NT2/D1 (cell line): ENCODE results near the gene TMEM115.
"Not testable (repeated sequence)": the region's sequence is repeated elsewhere in the genome, so short reads cannot be mapped to it uniquely, and the experiment has no call there.

ENCODE experiments used
- DNase-seq: peaks from one replicate; pipeline ENCODE4 v3.0.0-alpha.2; 2011; ENCODE audit warnings: low read depth, low spot score
- H3K27me3 ChIP-seq: 2 replicates; pipeline ENCODE4 v1.6.0; 2011; ENCODE audit warnings: mild to moderate bottlenecking; ENCODE audit not compliant: insufficient read length, insufficient read depth
- H3K36me3 ChIP-seq: 2 replicates; pipeline ENCODE4 v1.6.1; 2011; ENCODE audit warnings: mild to moderate bottlenecking, low read length, mixed read lengths; ENCODE audit not compliant: insufficient read depth, insufficient read length
- H3K4me1 ChIP-seq: 2 replicates; pipeline ENCODE4 v1.5.1; 2011; ENCODE audit not compliant: insufficient read depth, insufficient read length
- H3K4me3 ChIP-seq: 2 replicates; pipeline ENCODE4 v1.5.1; 2011; ENCODE audit warnings: low read depth; ENCODE audit not compliant: insufficient read length
- H3K9ac ChIP-seq: 2 replicates; pipeline ENCODE4 v1.6.0; 2011; ENCODE audit warnings: low read depth; ENCODE audit not compliant: insufficient read length
- H3K9me3 ChIP-seq: 2 replicates; pipeline ENCODE4 v1.5.1; 2011; ENCODE audit warnings: mild to moderate bottlenecking, low read length; ENCODE audit not compliant: insufficient read depth
- SUZ12 ChIP-seq: IDR thresholded peaks from 2 replicates; pipeline ENCODE4 v1.6.1; 2011; ENCODE audit not compliant: insufficient read length, insufficient read depth; ENCODE audit errors: extremely low read depth
- YY1 ChIP-seq: IDR thresholded peaks from 2 replicates; pipeline ENCODE4 v1.6.1; 2011; ENCODE audit not compliant: insufficient read length, insufficient read depth
- ZNF274 ChIP-seq: IDR thresholded peaks from 2 replicates; pipeline ENCODE4 v1.6.1; 2011; ENCODE audit warnings: mild to moderate bottlenecking, low read depth, low read length

The TMEM115 gene

DNA sequence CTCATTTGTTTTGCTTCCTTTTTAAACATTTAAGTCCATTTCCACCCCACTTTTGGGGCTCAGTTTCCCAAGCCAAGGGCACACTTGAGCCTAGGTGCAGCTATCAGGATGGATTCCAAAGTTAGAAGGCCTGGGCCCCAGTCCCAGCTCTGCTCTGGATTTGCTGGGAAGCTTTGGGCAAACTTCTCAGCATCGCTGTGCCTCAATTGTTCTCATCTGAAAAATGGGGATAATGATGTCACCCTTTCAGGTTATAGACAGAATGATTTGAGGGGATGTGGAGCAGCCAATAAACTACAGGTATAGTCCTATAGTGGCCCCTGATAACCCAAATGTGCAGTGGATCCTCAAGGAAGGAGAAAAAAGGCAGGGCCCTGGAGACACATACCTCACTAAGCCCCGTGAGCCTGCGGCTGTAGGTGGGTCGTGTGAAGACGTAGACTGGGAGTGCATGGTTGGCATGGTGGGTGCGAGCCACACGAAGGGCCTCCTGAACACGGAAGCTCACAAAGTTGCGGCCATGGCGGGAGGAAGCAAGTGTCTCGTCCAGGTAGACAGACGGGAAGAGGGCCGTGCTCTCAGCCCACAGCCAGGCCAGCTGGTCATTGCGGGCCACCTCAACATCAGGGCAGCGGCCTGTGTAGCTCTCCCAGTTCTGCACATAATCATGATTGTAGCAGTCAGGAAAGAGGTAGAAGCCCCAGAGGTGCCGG is 40.0 kb downstream of the TMEM115 start:
- peaks cover 58% of the 10 kb centered on the region for H3K4me1 ChIP-seq
- H3K27me3 ChIP-seq = no peaks in the 10 kb centered on the region
- peak overlapping the region; percentile 99 for H3K9ac ChIP-seq
- no peak for TF ChIP-seq SUZ12
- TF ChIP-seq YY1 = no peak
- no peak for TF ChIP-seq ZNF274
- no peak for DNase-seq
- H3K4me3 ChIP-seq = no peak overlapping the region
- peaks cover 71% of the 10 kb centered on the region for H3K36me3 ChIP-seq
- no peaks in the 10 kb centered on the region for H3K9me3 ChIP-seq

DNA sequence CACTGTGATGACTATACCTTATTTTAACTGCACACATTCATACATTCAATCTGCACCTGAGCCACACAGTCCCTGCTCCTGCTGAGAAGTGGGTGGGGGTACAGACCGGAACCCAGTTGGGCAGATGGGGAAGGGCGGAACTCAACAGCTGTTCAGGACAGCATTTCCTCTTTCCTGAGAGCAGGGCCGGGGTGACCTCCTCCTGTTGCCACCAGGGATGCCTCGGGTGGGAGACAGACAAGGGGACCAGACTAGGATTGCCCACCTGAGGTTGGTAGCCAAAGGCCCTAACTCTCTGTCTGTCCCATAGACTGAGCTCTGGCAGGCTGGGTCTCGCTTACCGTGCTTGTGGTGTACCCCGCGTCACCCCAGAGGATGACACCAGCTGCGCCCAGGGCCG is 40.7 kb downstream of the TMEM115 start:
- H3K4me3 ChIP-seq = no peak overlapping the region
- no peak for DNase-seq
- peak overlapping the region; percentile 57 for H3K9ac ChIP-seq
- H3K36me3 ChIP-seq = peaks cover 65% of the 10 kb centered on the region
- H3K4me1 ChIP-seq = peaks cover 50% of the 10 kb centered on the region
- TF ChIP-seq SUZ12 = no peak
- TF ChIP-seq ZNF274 = no peak
- no peak for TF ChIP-seq YY1
- H3K9me3 ChIP-seq = no peaks in the 10 kb centered on the region
- H3K27me3 ChIP-seq = no peaks in the 10 kb centered on the region

DNA sequence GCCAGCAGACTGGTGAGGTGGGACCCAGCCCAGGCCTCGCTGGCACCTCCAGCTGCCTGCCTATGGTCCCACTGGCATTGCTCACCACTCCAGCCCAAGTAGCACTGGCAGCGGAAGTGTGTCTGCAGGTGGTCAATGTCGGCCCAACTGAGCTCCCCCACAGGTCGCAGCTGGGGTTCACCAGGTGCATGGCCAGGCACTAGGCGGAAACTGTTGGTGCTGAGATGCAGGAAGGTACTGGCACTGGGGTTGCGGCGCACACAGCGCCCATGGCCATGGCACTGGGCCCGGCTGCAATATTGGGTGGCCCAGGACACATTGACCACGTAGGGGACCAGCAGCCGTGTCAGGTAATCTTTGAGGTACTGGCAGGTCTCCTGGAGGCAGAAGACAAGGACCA is 41.2 kb downstream of the TMEM115 start:
- no peak for TF ChIP-seq SUZ12
- no peak for TF ChIP-seq ZNF274
- TF ChIP-seq YY1 = no peak
- peaks cover 62% of the 10 kb centered on the region for H3K36me3 ChIP-seq
- H3K27me3 ChIP-seq = no peaks in the 10 kb centered on the region
- H3K9ac ChIP-seq = peak overlapping the region; percentile 57
- H3K4me3 ChIP-seq = no peak overlapping the region
- no peak for DNase-seq
- no peaks in the 10 kb centered on the region for H3K9me3 ChIP-seq
- H3K4me1 ChIP-seq = peaks cover 46% of the 10 kb centered on the region

DNA sequence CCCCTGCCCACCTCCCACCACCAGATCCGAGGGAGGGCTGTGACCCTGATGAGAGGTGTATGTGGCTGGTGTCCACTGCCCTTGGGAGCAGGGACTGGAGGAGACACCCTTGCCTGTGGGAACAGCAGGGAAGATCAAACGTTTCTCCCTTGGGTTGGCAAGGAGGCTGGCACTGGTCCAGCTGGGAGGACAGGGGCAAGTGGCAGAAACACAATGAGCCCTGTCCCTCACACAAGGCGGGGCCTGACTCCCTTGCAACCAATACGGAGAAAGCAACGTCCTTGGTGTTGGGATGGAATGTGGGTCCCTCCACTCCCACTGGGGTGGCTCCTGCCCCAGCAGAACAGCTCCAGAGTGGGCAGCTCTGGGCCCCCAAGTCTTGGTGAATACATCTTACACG is 42.0 kb downstream of the TMEM115 start:
- TF ChIP-seq YY1 = no peak
- no peak for TF ChIP-seq SUZ12
- no peak for TF ChIP-seq ZNF274
- Histone ChIP-seq H3K9me3 (no peaks in the 10 kb centered on the region), H3K9ac (peak overlapping the region; percentile 66), H3K4me3 (no peak overlapping the region), H3K27me3 (no peaks in the 10 kb centered on the region), H3K4me1 (peaks cover 39% of the 10 kb centered on the region), H3K36me3 (peaks cover 62% of the 10 kb centered on the region)
- no peak for DNase-seq

DNA sequence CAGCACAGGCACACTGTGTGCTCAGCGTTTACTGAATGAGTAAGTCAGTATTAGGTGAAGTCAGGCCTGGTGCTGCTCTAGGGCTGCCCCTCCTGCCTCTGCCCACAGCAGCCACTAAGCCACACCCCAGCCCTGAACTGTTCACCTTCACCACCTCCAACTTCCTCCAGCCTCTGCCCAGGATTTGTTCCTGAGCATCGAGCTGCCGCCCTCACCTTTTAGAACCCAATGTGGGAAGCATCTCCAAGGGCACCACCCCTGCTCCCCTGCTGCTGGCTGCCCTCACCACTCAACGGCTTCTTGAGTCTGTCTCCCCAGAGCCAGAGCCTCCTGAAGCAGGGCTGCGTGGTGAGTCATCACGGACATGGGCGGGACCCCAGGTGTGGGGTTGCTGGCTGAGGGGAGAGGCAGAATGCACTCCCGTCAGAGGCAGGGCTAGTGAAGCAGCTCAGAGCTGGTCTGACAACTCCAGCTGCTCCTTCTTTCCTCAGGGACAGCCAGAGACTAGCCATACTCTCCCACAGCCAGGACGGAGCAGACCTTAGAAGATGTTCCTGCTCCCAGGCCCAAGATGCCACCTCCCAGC is 42.6 kb downstream of the TMEM115 start:
- H3K4me1 ChIP-seq = peaks cover 39% of the 10 kb centered on the region
- TF ChIP-seq YY1 (no peak), ZNF274 (no peak), SUZ12 (no peak)
- peak overlapping the region; percentile 66 for H3K9ac ChIP-seq
- no peak overlapping the region for H3K4me3 ChIP-seq
- DNase-seq = no peak
- no peaks in the 10 kb centered on the region for H3K9me3 ChIP-seq
- H3K27me3 ChIP-seq = no peaks in the 10 kb centered on the region
- peaks cover 62% of the 10 kb centered on the region for H3K36me3 ChIP-seq

DNA sequence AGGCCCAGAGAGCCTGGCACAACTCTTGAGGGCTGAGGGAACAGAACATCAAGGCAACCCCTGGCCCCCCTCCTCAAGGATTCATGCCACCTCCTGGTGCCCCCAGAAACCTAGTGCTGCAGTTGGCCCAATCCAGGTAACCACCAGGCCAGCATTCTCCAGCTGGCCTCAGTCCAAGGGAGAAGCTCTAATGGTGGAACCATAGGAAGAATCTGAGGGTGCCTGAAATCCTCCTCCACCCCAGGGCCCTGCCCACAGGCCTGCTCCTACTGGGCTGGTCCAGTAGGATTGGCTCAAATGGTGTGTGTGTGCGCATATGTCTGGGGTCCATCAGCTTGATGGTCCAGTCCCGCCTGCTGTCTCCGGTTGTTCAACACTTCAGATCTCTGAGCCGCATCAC is 44.5 kb downstream of the TMEM115 start:
- no peaks in the 10 kb centered on the region for H3K27me3 ChIP-seq
- peaks cover 30% of the 10 kb centered on the region for H3K4me1 ChIP-seq
- H3K36me3 ChIP-seq = peaks cover 52% of the 10 kb centered on the region
- H3K9me3 ChIP-seq = peaks cover 1% of the 10 kb centered on the region; the same call in 1 of the 2 replicates
- no peak overlapping the region for H3K4me3 ChIP-seq
- no peak overlapping the region for H3K9ac ChIP-seq
- no peak for DNase-seq
- TF ChIP-seq ZNF274 = no peak
- no peak for TF ChIP-seq YY1
- no peak for TF ChIP-seq SUZ12

DNA sequence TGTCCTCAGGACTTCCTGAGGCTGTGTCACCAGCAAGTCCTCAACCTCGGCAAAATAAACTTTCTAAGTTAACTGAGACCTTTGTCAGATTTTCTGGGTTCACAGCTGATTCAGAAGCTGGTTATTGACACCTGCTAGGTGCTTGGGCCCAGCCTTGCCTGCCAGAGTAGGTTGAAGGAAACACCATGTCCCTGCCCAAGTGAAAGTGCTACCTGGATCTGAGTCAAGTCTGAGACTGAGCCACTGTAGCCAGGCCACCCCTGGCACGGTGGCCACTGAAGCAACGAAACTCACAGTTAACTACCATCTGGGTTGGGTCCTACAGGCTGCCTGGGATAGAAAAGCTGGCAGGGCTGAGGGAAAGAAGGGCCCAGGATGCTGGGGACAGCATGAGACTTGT is 45.0 kb downstream of the TMEM115 start:
- Histone ChIP-seq H3K27me3 (no peaks in the 10 kb centered on the region), H3K9me3 (peaks cover 6% of the 10 kb centered on the region; the same call in 1 of the 2 replicates), H3K4me3 (no peak overlapping the region), H3K36me3 (peaks cover 47% of the 10 kb centered on the region), H3K4me1 (peaks cover 26% of the 10 kb centered on the region), H3K9ac (no peak overlapping the region)
- TF ChIP-seq SUZ12 (no peak), YY1 (no peak)
- no peak for DNase-seq

DNA sequence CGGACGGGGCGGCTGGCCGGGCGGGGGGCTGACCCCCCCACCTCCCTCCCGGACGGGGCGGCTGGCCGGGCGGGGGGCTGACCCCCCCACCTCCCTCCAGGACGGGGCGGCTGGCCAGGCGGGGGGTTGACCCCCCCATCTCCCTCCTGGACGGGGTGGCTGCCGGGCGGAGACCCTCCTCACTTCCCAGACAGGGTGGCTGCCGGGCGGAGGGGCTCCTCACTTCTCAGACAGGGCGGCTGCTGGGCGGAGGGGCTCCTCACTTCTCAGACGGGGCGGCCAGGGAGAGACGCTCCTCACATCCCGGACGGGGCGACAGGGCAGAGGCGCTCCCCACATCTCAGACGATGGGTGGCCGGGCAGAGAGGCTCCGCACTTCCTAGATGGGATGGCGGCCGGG is 47.3 kb downstream of the TMEM115 start:
- H3K36me3 ChIP-seq = peaks cover 24% of the 10 kb centered on the region
- peaks cover 24% of the 10 kb centered on the region for H3K9me3 ChIP-seq
- not testable (repeated sequence) for DNase-seq, H3K9ac ChIP-seq, H3K4me1 ChIP-seq, H3K4me3 ChIP-seq, H3K27me3 ChIP-seq
